Activated naive CD8-positive, alpha-beta T cell treated with anti-CD3 and anti-CD28 coated beads for 36 hours (primary cell): ENCODE measurements around the gene FNTB. TPM values are rescaled to one million over a fixed set of nuclear protein-coding genes. Genes with fewer than 3 reads are reported as not detected.

Experiments
- DNase-seq: peaks from one replicate; pipeline ENCODE4 v3.0.0; 2021
- H3K27ac Mint-ChIP-seq: one replicate; pipeline ENCODE4 v1.8.0; 2022; ENCODE audit warnings: mild to moderate bottlenecking, moderate library complexity, mixed read lengths
- H3K27me3 Mint-ChIP-seq: one replicate; pipeline ENCODE4 v1.8.0; 2022; ENCODE audit warnings: mild to moderate bottlenecking, mixed read lengths
- H3K36me3 Mint-ChIP-seq: one replicate; pipeline ENCODE4 v1.8.0; 2021; ENCODE audit warnings: mild to moderate bottlenecking, mixed read lengths
- H3K4me1 Mint-ChIP-seq: one replicate; pipeline ENCODE4 v1.8.0; 2021; ENCODE audit warnings: mixed read lengths
- H3K4me3 Mint-ChIP-seq: one replicate; pipeline ENCODE4 v1.8.0; 2022; ENCODE audit warnings: mild to moderate bottlenecking, moderate library complexity, mixed read lengths
- H3K9me3 Mint-ChIP-seq: one replicate; pipeline ENCODE4 v1.8.0; 2022; ENCODE audit warnings: mixed read lengths
- total RNA-seq, 2 experiments: library from RNA; stranded (reverse); gene quantifications; one replicate each; pipeline ENCODE4 v1.2.3, GENCODE V29; 2021

FNTB gene
- total RNA-seq, 2 experiments from 2014 or later, result 14.0 to 14.3 TPM

GRCh38 chr14:64948612-64949210 lies 38.0 kb upstream of the FNTB start:
- Mint-ChIP-seq H3K9me3 (no peaks in the 10 kb centered on the region), H3K4me1 (peaks cover 21% of the 10 kb centered on the region), H3K4me3 (no peak overlapping the region), H3K27me3 (no peaks in the 10 kb centered on the region), H3K27ac (no peak overlapping the region), H3K36me3 (peaks cover 13% of the 10 kb centered on the region)
- DNase-seq, result no peak

GRCh38 chr14:64950889-64951288 lies 35.8 kb upstream of the FNTB start:
- Mint-ChIP-seq H3K36me3 (peaks cover 7% of the 10 kb centered on the region), H3K27me3 (no peaks in the 10 kb centered on the region), H3K4me1 (peaks cover 9% of the 10 kb centered on the region), H3K27ac (no peak overlapping the region), H3K9me3 (no peaks in the 10 kb centered on the region), H3K4me3 (no peak overlapping the region)
- no peak for DNase-seq

GRCh38 chr14:64951291-64951690 lies 35.4 kb upstream of the FNTB start:
- no peaks in the 10 kb centered on the region for H3K9me3 Mint-ChIP-seq
- H3K27me3 Mint-ChIP-seq, result no peaks in the 10 kb centered on the region
- DNase-seq, result no peak
- no peak overlapping the region for H3K27ac Mint-ChIP-seq
- no peak overlapping the region for H3K4me3 Mint-ChIP-seq
- peaks cover 9% of the 10 kb centered on the region for H3K4me1 Mint-ChIP-seq
- peaks cover 7% of the 10 kb centered on the region for H3K36me3 Mint-ChIP-seq

- no peak for DNase-seq
- Mint-ChIP-seq H3K36me3 (peaks cover 3% of the 10 kb centered on the region), H3K27me3 (no peaks in the 10 kb centered on the region), H3K27ac (no peak overlapping the region), H3K9me3 (no peaks in the 10 kb centered on the region), H3K4me1 (peaks cover 6% of the 10 kb centered on the region), H3K4me3 (no peak overlapping the region)
Measured at GRCh38 chr14:64951724-64952123, 35.0 kb upstream of the FNTB start.

- Mint-ChIP-seq H3K36me3 (peaks cover 3% of the 10 kb centered on the region), H3K9me3 (no peaks in the 10 kb centered on the region), H3K27ac (no peak overlapping the region), H3K4me1 (peaks cover 6% of the 10 kb centered on the region), H3K4me3 (no peak overlapping the region), H3K27me3 (no peaks in the 10 kb centered on the region)
- DNase-seq, result no peak
Measured at GRCh38 chr14:64952598-64953309, 33.9 kb upstream of the FNTB start.

GRCh38 chr14:64953310-64953654 lies 33.4 kb upstream of the FNTB start:
- no peaks in the 10 kb centered on the region for H3K27me3 Mint-ChIP-seq
- H3K27ac Mint-ChIP-seq, result no peak overlapping the region

GRCh38 chr14:64953661-64954060 lies 33.0 kb upstream of the FNTB start:
- Mint-ChIP-seq H3K36me3 (peaks cover 3% of the 10 kb centered on the region), H3K4me1 (peaks cover 6% of the 10 kb centered on the region), H3K27me3 (no peaks in the 10 kb centered on the region), H3K4me3 (no peak overlapping the region), H3K9me3 (no peaks in the 10 kb centered on the region), H3K27ac (no peak overlapping the region)
- DNase-seq, result no peak

More at GRCh38 chr14:64953310-64953654, 33.4 kb upstream of the FNTB start:
- DNase-seq, result no peak
- H3K4me3 Mint-ChIP-seq, result no peak overlapping the region
- H3K36me3 Mint-ChIP-seq, result peaks cover 3% of the 10 kb centered on the region
- no peaks in the 10 kb centered on the region for H3K9me3 Mint-ChIP-seq
- H3K4me1 Mint-ChIP-seq, result peaks cover 6% of the 10 kb centered on the region

- H3K27ac Mint-ChIP-seq, result no peak overlapping the region
- no peaks in the 10 kb centered on the region for H3K9me3 Mint-ChIP-seq
- H3K4me3 Mint-ChIP-seq, result no peak overlapping the region
- no peaks in the 10 kb centered on the region for H3K27me3 Mint-ChIP-seq
- H3K4me1 Mint-ChIP-seq, result peaks cover 6% of the 10 kb centered on the region
- DNase-seq, result no peak
- H3K36me3 Mint-ChIP-seq, result peaks cover 2% of the 10 kb centered on the region
Measured at GRCh38 chr14:64954491-64955240, 32.0 kb upstream of the FNTB start.

- Mint-ChIP-seq H3K36me3 (no peaks in the 10 kb centered on the region), H3K27ac (no peak overlapping the region)
- no peak for DNase-seq
Measured at GRCh38 chr14:64955297-64955696, 31.4 kb upstream of the FNTB start.

GRCh38 chr14:64956697-64957406 lies 29.8 kb upstream of the FNTB start:
- H3K9me3 Mint-ChIP-seq, result no peaks in the 10 kb centered on the region
- no peak overlapping the region for H3K4me3 Mint-ChIP-seq

More at GRCh38 chr14:64955297-64955696, 31.4 kb upstream of the FNTB start:
- Mint-ChIP-seq H3K4me1 (peaks cover 6% of the 10 kb centered on the region), H3K27me3 (no peaks in the 10 kb centered on the region), H3K4me3 (no peak overlapping the region), H3K9me3 (no peaks in the 10 kb centered on the region)

GRCh38 chr14:64958201-64958600 lies 28.5 kb upstream of the FNTB start:
- H3K27ac Mint-ChIP-seq, result no peak overlapping the region
- no peak for DNase-seq
- H3K27me3 Mint-ChIP-seq, result no peaks in the 10 kb centered on the region
- no peaks in the 10 kb centered on the region for H3K9me3 Mint-ChIP-seq
- no peaks in the 10 kb centered on the region for H3K4me1 Mint-ChIP-seq
- H3K36me3 Mint-ChIP-seq, result no peaks in the 10 kb centered on the region
- H3K4me3 Mint-ChIP-seq, result no peak overlapping the region

More at GRCh38 chr14:64956697-64957406, 29.8 kb upstream of the FNTB start:
- H3K27me3 Mint-ChIP-seq, result no peaks in the 10 kb centered on the region
- DNase-seq, result no peak
- H3K27ac Mint-ChIP-seq, result no peak overlapping the region
- H3K36me3 Mint-ChIP-seq, result no peaks in the 10 kb centered on the region
- H3K4me1 Mint-ChIP-seq, result peaks cover 6% of the 10 kb centered on the region

- no peaks in the 10 kb centered on the region for H3K4me1 Mint-ChIP-seq
- H3K4me3 Mint-ChIP-seq, result no peak overlapping the region
- H3K9me3 Mint-ChIP-seq, result no peaks in the 10 kb centered on the region
- H3K27ac Mint-ChIP-seq, result no peak overlapping the region
- no peaks in the 10 kb centered on the region for H3K27me3 Mint-ChIP-seq
- no peak for DNase-seq
- H3K36me3 Mint-ChIP-seq, result no peaks in the 10 kb centered on the region
Measured at GRCh38 chr14:64958743-64959142, 28.0 kb upstream of the FNTB start.

- H3K27me3 Mint-ChIP-seq, result no peaks in the 10 kb centered on the region
- H3K27ac Mint-ChIP-seq, result no peak overlapping the region
- no peaks in the 10 kb centered on the region for H3K4me1 Mint-ChIP-seq
- H3K9me3 Mint-ChIP-seq, result no peaks in the 10 kb centered on the region
- no peak overlapping the region for H3K4me3 Mint-ChIP-seq
- DNase-seq, result no peak
- peaks cover 2% of the 10 kb centered on the region for H3K36me3 Mint-ChIP-seq
Measured at GRCh38 chr14:64960762-64961276, 25.9 kb upstream of the FNTB start.

- Mint-ChIP-seq H3K27me3 (no peaks in the 10 kb centered on the region), H3K27ac (no peak overlapping the region), H3K4me1 (peaks cover 5% of the 10 kb centered on the region), H3K9me3 (no peaks in the 10 kb centered on the region), H3K4me3 (no peak overlapping the region), H3K36me3 (peaks cover 2% of the 10 kb centered on the region)
- no peak for DNase-seq
Measured at GRCh38 chr14:64963611-64964010, 23.1 kb upstream of the FNTB start.
